Measurements from ENCODE around the gene CYSLTR2. TPM values are rescaled to one million over a fixed set of nuclear protein-coding genes. Genes with fewer than 3 reads are reported as not detected.

Gene CYSLTR2, protein sequence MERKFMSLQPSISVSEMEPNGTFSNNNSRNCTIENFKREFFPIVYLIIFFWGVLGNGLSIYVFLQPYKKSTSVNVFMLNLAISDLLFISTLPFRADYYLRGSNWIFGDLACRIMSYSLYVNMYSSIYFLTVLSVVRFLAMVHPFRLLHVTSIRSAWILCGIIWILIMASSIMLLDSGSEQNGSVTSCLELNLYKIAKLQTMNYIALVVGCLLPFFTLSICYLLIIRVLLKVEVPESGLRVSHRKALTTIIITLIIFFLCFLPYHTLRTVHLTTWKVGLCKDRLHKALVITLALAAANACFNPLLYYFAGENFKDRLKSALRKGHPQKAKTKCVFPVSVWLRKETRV
- total RNA-seq (1 to 10 TPM; 2.4 to 2.7 TPM), total RNA-seq (1.3 to 46.7 (median 11.0) reads per million in 172 experiments)
- polyA plus RNA-seq (2013, experiment 1 of 2), result 4.9 TPM
- polyA plus RNA-seq (2013, experiment 2 of 2), result 6.1 TPM

GRCh38 chr13:48653472-48653939 lies at the start of gene CYSLTR2:
TSS of gene CYSLTR2 (plus strand) at chr13:48653929. CDS start at chr13:48706818, 52,889 bp downstream.
- Histone ChIP-seq H3K4me1 (ENCODE audit: insufficient read depth, low read length) (peaks cover 19% of the 10 kb centered on the region), H3K4me3 (ENCODE audit: low read length) (peak within 1 kb of the TSS; percentile 51), H3K27ac (ENCODE audit: low read depth in 1 of 2, low read length in 2 of 2) (peak within 1 kb of the TSS; percentile 75 to 93), H3K27me3 (ENCODE audit: control insufficient read depth in 1 of 2, insufficient read depth in 2 of 2, low read length in 2 of 2) (no peaks in the 10 kb centered on the region), H3K9me3 (ENCODE audit: control insufficient read depth in 1 of 2, insufficient read depth in 1 of 2, low read length in 2 of 2) (no peaks in the 10 kb centered on the region), H3K36me3 (ENCODE audit: insufficient read depth, low read length) (no peaks in the 10 kb centered on the region)
- POLR2A ChIA-PET, result interaction anchor here (0.7 to 1.2 kb wide), 6 partner anchors 73 to 467 kb away, joined by 3 to 4 read pairs (median 3); no protein-coding TSS in a partner anchor
- DNase-seq (peak in 9 of 14 experiments; percentile 9 to 92 (median 17)), ATAC-seq (ENCODE audit: poor library complexity) (peak; percentile 89)
- H3K36me3 Mint-ChIP-seq (ENCODE audit: low read depth), result no peaks in the 10 kb centered on the region
- peaks cover 46% of the 10 kb centered on the region for H3K4me1 Mint-ChIP-seq (ENCODE audit: low read depth)
- peak within 1 kb of the TSS; percentile 85 for H3K27ac Mint-ChIP-seq
- no peak for TF ChIP-seq CTCF (IDR thresholded peaks at IDR 0.05)
- H3K27me3 Mint-ChIP-seq, result no peaks in the 10 kb centered on the region
- CTCF ChIA-PET, result interaction anchor here (2.9 kb wide), 1 partner anchor 116 kb away, joined by 11 read pairs; no protein-coding TSS in a partner anchor
- H3K9me3 Mint-ChIP-seq, result no peaks in the 10 kb centered on the region
- H3K4me3 Mint-ChIP-seq, result peak within 1 kb of the TSS; percentile 84
- intact Hi-C loops (cut with DNase I, micrococcal nuclease), result no loop called here

GRCh38 chr13:48615049-48615448 lies 38.7 kb upstream of the CYSLTR2 start:
- no peak overlapping the region for H3K4me3 ChIP-seq (ENCODE audit: low read length)
- no peak for TF ChIP-seq CTCF (IDR thresholded peaks at IDR 0.05)
- no peak overlapping the region for H3K27ac ChIP-seq (ENCODE audit: low read depth in 1 of 2, low read length in 2 of 2)
- H3K27me3 Mint-ChIP-seq, result no peaks in the 10 kb centered on the region
- DNase-seq (no peak), ATAC-seq (ENCODE audit: poor library complexity) (no peak)
- H3K4me1 Mint-ChIP-seq (ENCODE audit: low read depth), result no peaks in the 10 kb centered on the region
- POLR2A ChIA-PET, result no interaction called here
- no peak overlapping the region for H3K4me3 Mint-ChIP-seq
- peaks cover 7% of the 10 kb centered on the region for H3K9me3 Mint-ChIP-seq
- CTCF ChIA-PET, result no interaction called here
- intact Hi-C loops (cut with DNase I, micrococcal nuclease), result no loop called here
- peaks cover 19% of the 10 kb centered on the region for H3K36me3 Mint-ChIP-seq (ENCODE audit: low read depth)
- no peaks in the 10 kb centered on the region for H3K4me1 ChIP-seq (ENCODE audit: insufficient read depth, low read length)
- H3K36me3 ChIP-seq (ENCODE audit: insufficient read depth, low read length), result no peaks in the 10 kb centered on the region
- H3K27ac Mint-ChIP-seq, result no peak overlapping the region
- peaks cover 8 to 21% of the 10 kb centered on the region in 2 experiments for H3K9me3 ChIP-seq (ENCODE audit: control insufficient read depth in 1 of 2, insufficient read depth in 1 of 2, low read length in 2 of 2)
- H3K27me3 ChIP-seq (ENCODE audit: control insufficient read depth in 1 of 2, insufficient read depth in 2 of 2, low read length in 2 of 2), result peaks cover 0 to 3% of the 10 kb centered on the region in 2 experiments

GRCh38 chr13:48618937-48619336 lies 34.8 kb upstream of the CYSLTR2 start:
- peaks cover 8 to 40% of the 10 kb centered on the region in 2 experiments for H3K9me3 ChIP-seq (ENCODE audit: control insufficient read depth in 1 of 2, insufficient read depth in 1 of 2, low read length in 2 of 2)
- ChIA-PET CTCF (no interaction called here), POLR2A (no interaction called here)
- DNase-seq (no peak), ATAC-seq (ENCODE audit: poor library complexity) (no peak)
- H3K4me1 Mint-ChIP-seq (ENCODE audit: low read depth), result no peaks in the 10 kb centered on the region
- no peak overlapping the region for H3K4me3 ChIP-seq (ENCODE audit: low read length)
- peaks cover 0 to 3% of the 10 kb centered on the region in 2 experiments for H3K27me3 ChIP-seq (ENCODE audit: control insufficient read depth in 1 of 2, insufficient read depth in 2 of 2, low read length in 2 of 2)
- H3K27ac ChIP-seq (ENCODE audit: low read depth in 1 of 2, low read length in 2 of 2), result no peak overlapping the region
- H3K27ac Mint-ChIP-seq, result no peak overlapping the region
- peaks cover 19% of the 10 kb centered on the region for H3K9me3 Mint-ChIP-seq
- H3K27me3 Mint-ChIP-seq, result no peaks in the 10 kb centered on the region
- no peaks in the 10 kb centered on the region for H3K4me1 ChIP-seq (ENCODE audit: insufficient read depth, low read length)
- no peak for TF ChIP-seq CTCF (IDR thresholded peaks at IDR 0.05)
- intact Hi-C loops (cut with DNase I, micrococcal nuclease), result no loop called here
- H3K36me3 ChIP-seq (ENCODE audit: insufficient read depth, low read length), result no peaks in the 10 kb centered on the region
- no peak overlapping the region for H3K4me3 Mint-ChIP-seq
- H3K36me3 Mint-ChIP-seq (ENCODE audit: low read depth), result peaks cover 29% of the 10 kb centered on the region
